NT2/D1 (cell line): ENCODE data around the gene VAPA.

Source experiments
- SUZ12 ChIP-seq: IDR thresholded peaks from 2 replicates; pipeline ENCODE4 v1.6.1; 2011; ENCODE audit not compliant: insufficient read length, insufficient read depth; ENCODE audit errors: extremely low read depth
- YY1 ChIP-seq: IDR thresholded peaks from 2 replicates; pipeline ENCODE4 v1.6.1; 2011; ENCODE audit not compliant: insufficient read length, insufficient read depth

DNA sequence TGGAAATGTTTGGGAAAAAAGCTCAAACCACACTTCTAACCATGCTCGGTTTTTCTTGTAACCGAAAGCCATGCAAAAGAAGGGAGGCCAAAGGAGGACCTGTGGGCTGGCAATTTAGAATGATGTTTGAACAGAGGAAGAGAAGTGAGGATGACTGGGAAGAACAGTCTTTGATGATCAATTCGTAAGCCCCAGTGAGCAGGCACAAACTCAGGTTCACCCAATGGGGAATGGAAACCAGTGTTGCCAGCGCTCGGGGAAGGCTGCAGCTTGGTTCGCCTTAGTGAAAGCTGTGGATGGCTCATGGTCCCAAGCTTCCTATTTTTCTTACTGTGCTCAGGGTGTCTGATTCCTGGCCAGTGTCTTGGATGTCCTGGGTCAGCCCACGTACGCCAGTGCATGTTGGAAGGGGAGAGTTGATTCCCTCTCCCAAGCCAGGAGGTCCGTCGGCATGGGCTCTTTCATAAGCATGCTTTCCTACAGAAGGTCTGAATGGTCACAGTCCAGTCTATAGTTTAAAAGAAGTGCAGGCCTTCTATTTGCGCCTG is 79.2 kb downstream of the VAPA start:
- no peak for TF ChIP-seq SUZ12
- no peak for TF ChIP-seq YY1
